B cell (primary cell): ENCODE data around the gene TNIK.

Experiments used
- EZH2 ChIP-seq: IDR thresholded peaks from 2 replicates; pipeline ENCODE4 v1.6.1; 2012; ENCODE audit warnings: borderline replicate concordance, low read depth, mild to moderate bottlenecking, moderate library complexity, low read length; ENCODE audit not compliant: insufficient read depth, poor library complexity, severe bottlenecking
- TF ChIP-seq, protein P1 (sequence below): fragments of 200-600 bp; IDR thresholded peaks from one replicate; pipeline ENCODE4 v1.8.0; 2022; ENCODE audit warnings: antibody characterized with exemption, mild to moderate bottlenecking

GRCh38 chr3:171458071-171458863 lies 1.9 kb downstream of the TNIK start:
- TF ChIP-seq, protein P1, sequence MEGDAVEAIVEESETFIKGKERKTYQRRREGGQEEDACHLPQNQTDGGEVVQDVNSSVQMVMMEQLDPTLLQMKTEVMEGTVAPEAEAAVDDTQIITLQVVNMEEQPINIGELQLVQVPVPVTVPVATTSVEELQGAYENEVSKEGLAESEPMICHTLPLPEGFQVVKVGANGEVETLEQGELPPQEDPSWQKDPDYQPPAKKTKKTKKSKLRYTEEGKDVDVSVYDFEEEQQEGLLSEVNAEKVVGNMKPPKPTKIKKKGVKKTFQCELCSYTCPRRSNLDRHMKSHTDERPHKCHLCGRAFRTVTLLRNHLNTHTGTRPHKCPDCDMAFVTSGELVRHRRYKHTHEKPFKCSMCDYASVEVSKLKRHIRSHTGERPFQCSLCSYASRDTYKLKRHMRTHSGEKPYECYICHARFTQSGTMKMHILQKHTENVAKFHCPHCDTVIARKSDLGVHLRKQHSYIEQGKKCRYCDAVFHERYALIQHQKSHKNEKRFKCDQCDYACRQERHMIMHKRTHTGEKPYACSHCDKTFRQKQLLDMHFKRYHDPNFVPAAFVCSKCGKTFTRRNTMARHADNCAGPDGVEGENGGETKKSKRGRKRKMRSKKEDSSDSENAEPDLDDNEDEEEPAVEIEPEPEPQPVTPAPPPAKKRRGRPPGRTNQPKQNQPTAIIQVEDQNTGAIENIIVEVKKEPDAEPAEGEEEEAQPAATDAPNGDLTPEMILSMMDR: no peak
- TF ChIP-seq EZH2: no peak
